Choroid plexus epithelial cell (primary cell): ENCODE data around the gene USF3.

Source experiments
- DNase-seq: peaks from one replicate; pipeline ENCODE4 v3.0.0-alpha.2; 2010; ENCODE audit warnings: low read depth
- H3K4me3 ChIP-seq: 2 replicates; pipeline ENCODE4 v1.5.1; 2011; ENCODE audit warnings: low read depth, mild to moderate bottlenecking, control low read depth, low read length, moderate library complexity
- TF ChIP-seq, protein P1 (sequence below): conservative IDR thresholded peaks from 2 replicates; pipeline ENCODE4 v1.5.1; 2011; ENCODE audit warnings: low read depth, mild to moderate bottlenecking, control low read depth, inconsistent platforms, low read length, moderate library complexity

USF3 gene, protein sequence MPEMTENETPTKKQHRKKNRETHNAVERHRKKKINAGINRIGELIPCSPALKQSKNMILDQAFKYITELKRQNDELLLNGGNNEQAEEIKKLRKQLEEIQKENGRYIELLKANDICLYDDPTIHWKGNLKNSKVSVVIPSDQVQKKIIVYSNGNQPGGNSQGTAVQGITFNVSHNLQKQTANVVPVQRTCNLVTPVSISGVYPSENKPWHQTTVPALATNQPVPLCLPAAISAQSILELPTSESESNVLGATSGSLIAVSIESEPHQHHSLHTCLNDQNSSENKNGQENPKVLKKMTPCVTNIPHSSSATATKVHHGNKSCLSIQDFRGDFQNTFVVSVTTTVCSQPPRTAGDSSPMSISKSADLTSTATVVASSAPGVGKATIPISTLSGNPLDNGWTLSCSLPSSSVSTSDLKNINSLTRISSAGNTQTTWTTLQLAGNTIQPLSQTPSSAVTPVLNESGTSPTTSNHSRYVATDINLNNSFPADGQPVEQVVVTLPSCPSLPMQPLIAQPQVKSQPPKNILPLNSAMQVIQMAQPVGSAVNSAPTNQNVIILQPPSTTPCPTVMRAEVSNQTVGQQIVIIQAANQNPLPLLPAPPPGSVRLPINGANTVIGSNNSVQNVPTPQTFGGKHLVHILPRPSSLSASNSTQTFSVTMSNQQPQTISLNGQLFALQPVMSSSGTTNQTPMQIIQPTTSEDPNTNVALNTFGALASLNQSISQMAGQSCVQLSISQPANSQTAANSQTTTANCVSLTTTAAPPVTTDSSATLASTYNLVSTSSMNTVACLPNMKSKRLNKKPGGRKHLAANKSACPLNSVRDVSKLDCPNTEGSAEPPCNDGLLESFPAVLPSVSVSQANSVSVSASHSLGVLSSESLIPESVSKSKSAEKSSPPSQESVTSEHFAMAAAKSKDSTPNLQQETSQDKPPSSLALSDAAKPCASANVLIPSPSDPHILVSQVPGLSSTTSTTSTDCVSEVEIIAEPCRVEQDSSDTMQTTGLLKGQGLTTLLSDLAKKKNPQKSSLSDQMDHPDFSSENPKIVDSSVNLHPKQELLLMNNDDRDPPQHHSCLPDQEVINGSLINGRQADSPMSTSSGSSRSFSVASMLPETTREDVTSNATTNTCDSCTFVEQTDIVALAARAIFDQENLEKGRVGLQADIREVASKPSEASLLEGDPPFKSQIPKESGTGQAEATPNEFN (N-terminal part only)

GRCh38 chr3:113695786-113696645 is at the start of gene USF3:
TSS of gene USF3 (minus strand) at chr3:113696642. CDS start at chr3:113674878, 21,764 bp downstream.
- TF ChIP-seq, protein P1, sequence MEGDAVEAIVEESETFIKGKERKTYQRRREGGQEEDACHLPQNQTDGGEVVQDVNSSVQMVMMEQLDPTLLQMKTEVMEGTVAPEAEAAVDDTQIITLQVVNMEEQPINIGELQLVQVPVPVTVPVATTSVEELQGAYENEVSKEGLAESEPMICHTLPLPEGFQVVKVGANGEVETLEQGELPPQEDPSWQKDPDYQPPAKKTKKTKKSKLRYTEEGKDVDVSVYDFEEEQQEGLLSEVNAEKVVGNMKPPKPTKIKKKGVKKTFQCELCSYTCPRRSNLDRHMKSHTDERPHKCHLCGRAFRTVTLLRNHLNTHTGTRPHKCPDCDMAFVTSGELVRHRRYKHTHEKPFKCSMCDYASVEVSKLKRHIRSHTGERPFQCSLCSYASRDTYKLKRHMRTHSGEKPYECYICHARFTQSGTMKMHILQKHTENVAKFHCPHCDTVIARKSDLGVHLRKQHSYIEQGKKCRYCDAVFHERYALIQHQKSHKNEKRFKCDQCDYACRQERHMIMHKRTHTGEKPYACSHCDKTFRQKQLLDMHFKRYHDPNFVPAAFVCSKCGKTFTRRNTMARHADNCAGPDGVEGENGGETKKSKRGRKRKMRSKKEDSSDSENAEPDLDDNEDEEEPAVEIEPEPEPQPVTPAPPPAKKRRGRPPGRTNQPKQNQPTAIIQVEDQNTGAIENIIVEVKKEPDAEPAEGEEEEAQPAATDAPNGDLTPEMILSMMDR: no peak
- peak; percentile 58 for DNase-seq
- peak within 1 kb of the TSS; percentile 85 for H3K4me3 ChIP-seq

- peak; percentile 97 for DNase-seq
- H3K4me3 ChIP-seq: peak within 1 kb of the TSS; percentile 96
- TF ChIP-seq, protein P1: peak; percentile 60
Measured at GRCh38 chr3:113745756-113746547, 49.5 kb upstream of the USF3 start, which contains the start of gene NAA50. TSS of gene NAA50 (minus strand) at chr3:113746249. CDS start at chr3:113745949, 300 bp downstream.

- TF ChIP-seq, protein P1: peak; percentile 77
- peak; percentile 94 for DNase-seq
- H3K4me3 ChIP-seq: peak overlapping the region; percentile 96
Measured at GRCh38 chr3:113744941-113745755, 48.7 kb upstream of the USF3 start.

DNA sequence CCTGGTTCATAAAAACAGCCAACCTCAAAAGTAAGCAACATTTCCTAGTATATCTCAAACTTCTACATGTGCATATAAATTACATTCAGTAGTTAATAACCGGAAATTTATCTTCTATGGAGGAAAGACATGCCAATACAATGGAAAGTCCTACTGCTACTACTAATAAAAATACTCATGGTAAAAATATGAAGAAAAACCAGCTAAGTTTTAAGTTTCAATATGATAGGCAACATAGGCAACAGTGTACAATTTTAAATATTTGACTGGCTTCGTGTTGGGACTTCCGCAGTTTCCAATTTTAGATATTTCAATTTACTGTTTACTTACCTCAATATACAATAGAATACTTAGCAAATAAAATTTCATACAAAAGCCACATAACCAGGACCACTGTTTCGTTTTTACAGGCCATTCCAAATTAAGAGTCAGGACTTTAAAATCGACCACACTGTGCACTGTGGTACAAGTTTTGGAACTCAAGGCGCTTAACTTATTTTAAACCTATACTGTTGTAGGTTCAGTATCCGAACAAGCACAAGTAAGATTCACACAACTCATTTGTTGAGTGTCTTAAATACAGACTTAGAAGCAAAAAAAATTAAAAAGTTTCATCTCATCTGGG is 46.7 kb upstream of the USF3 start:
- H3K4me3 ChIP-seq: no peak overlapping the region
- DNase-seq: no peak
- TF ChIP-seq, protein P1: no peak

DNA sequence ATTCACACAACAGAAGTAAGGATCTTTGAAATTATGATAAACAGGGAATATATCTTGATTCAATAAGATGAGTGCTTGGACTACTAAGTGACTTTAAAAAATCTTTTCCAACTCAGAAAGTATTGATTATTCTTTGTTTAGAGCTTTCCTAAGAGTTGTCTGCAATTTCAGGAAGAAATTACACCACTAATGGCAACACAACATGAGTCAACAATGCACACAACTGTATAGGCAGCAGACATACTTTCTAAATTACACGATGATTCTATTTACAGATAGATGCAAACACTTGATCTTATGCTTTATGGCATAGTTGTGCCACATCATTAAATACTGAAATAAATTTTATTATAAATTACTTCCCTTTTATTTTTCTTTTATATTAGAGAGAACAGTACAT is 45.2 kb upstream of the USF3 start:
- TF ChIP-seq, protein P1: no peak
- no peak overlapping the region for H3K4me3 ChIP-seq
- no peak for DNase-seq
